ENCODE measurements around the gene ABTB1.

- TF ChIP-seq YY1 (IDR thresholded peaks at IDR 0.05; ENCODE audit: insufficient read depth, insufficient read length) (no peak), ZNF274 (IDR thresholded peaks at IDR 0.05; ENCODE audit: low read depth, low read length) (no peak), SUZ12 (IDR thresholded peaks at IDR 0.05; ENCODE audit: extremely low read depth, insufficient read depth, insufficient read length) (no peak)
These were observed 694 bp downstream of the ABTB1 start for GRCh38 chr3:127673191-127674100.
